K562 (cell line): ENCODE results near the gene ATG12. TPM values are rescaled to one million over a fixed set of nuclear protein-coding genes. Genes with fewer than 3 reads are reported as not detected.

Experiments
- FIP1L1 ChIP-seq: fragments of 200-400 bp; formaldehyde crosslinking; IDR thresholded peaks from 2 replicates; pipeline ENCODE4 v1.6.1; 2018; ENCODE audit warnings: mild to moderate bottlenecking, low read depth, low read length; ENCODE audit not compliant: poor library complexity, severe bottlenecking
- HNRNPH1 ChIP-seq: fragments of 200-400 bp; formaldehyde crosslinking; optimal IDR thresholded peaks from 2 replicates; pipeline ENCODE3; 2017; ENCODE audit warnings: low read depth, mild to moderate bottlenecking, low read length, moderate library complexity
- JUND ChIP-seq, 2 experiments: IDR thresholded peaks; 2 replicates in 1 of 2; 3 replicates in 1 of 2; pipeline ENCODE4 v1.6.1; 2011; ENCODE audit warnings: borderline replicate concordance in 2 of 2, low read depth in 2 of 2, low read length in 2 of 2, improper control_type of control experiment in 1 of 2, missing biosample characterization in 1 of 2, missing genetic modification characterization in 1 of 2, missing genetic modification reagents in 1 of 2
- KDM2B ChIP-seq: fragments of 250-450 bp; sonication (Bioruptor Pico); IDR thresholded peaks from 2 replicates; pipeline ENCODE4 v1.8.0; 2021; ENCODE audit warnings: mild to moderate bottlenecking, moderate library complexity
- PTTG1 ChIP-seq: fragments of 450-650 bp; IDR thresholded peaks from 2 replicates; pipeline ENCODE4 v1.6.1; 2016; ENCODE audit warnings: low read depth, mild to moderate bottlenecking, missing genetic modification characterization, missing compliant biosample characterization
- ZNF23 ChIP-seq: fragments of 250-450 bp; sonication (Bioruptor Pico); IDR thresholded peaks from 2 replicates; pipeline ENCODE4 v1.4.0; 2020; ENCODE audit warnings: mild to moderate bottlenecking
- ZNF239 ChIP-seq: fragments of 250-450 bp; sonication (Bioruptor Pico); IDR thresholded peaks from 2 replicates; pipeline ENCODE4 v1.4.0; 2020; ENCODE audit warnings: mild to moderate bottlenecking
- polyA plus RNA-seq, 8 experiments: library from polyadenylated mRNA; depleted of rRNA in 4 of 8; stranded (reverse) in 5 of 8; unstranded in 3 of 8; fragments of >200 nt; fragmentation: Nextera tagmentation in 2 of 8; fragmentation: Illumina TruSeq in 1 of 8; extraction: Ambion mirVana in 2 of 8; extraction: Trizol in 1 of 8; gene quantifications; 2 replicates each; pipeline versions ENCODE4 v1.2.1 to v1.2.3, GENCODE V29; 2011 to 2014; ENCODE audit warnings: inconsistent platforms in 1 of 8, missing spikeins in 1 of 8
- total RNA-seq, 7 experiments: library from RNA; depleted of rRNA in 6 of 7; stranded (reverse); fragments of >200 nt in 6 of 7; fragmentation: Illumina TruSeq in 2 of 7; extraction: Trizol in 2 of 7; gene quantifications; 2 replicates each; pipeline versions ENCODE4 v1.2.1 to v1.2.3, GENCODE V29; 2011 to 2021; ENCODE audit warnings: low replicate concordance in 1 of 7
- TF ChIP-seq, protein P1 (sequence below): fragments of 200-800 bp; sonication (Bioruptor generic); IDR thresholded peaks from 2 replicates; pipeline ENCODE4 v1.6.1; 2017; ENCODE audit warnings: missing genetic modification characterization, missing compliant biosample characterization
- TF ChIP-seq, protein P2 (sequence below), 3 experiments: IDR thresholded peaks in 2 of 3; conservative IDR thresholded peaks in 1 of 3; 2 replicates each; pipeline ENCODE4 v1.5.1; 2011 to 2012; ENCODE audit warnings: low read length in 3 of 3, mild to moderate bottlenecking in 3 of 3, control low read depth in 2 of 3, improper control_type of control experiment in 1 of 3, inconsistent platforms in 1 of 3, low read depth in 1 of 3, mixed read lengths in 1 of 3, moderate library complexity in 1 of 3; ENCODE audit not compliant: insufficient read depth in 2 of 3
- TF ChIP-seq, protein P3 (sequence below): fragments of 450-650 bp; IDR thresholded peaks from 2 replicates; pipeline ENCODE4 v1.6.1; 2017; ENCODE audit warnings: antibody characterized with exemption
- TF ChIP-seq, protein P4 (sequence below): conservative IDR thresholded peaks from 2 replicates; pipeline ENCODE4 v1.6.1; 2011; ENCODE audit warnings: low read depth, mild to moderate bottlenecking, low read length; ENCODE audit not compliant: control insufficient read depth
- TF ChIP-seq, protein P5 (sequence below): fragments of 250-450 bp; sonication (Bioruptor Pico); IDR thresholded peaks from 2 replicates; pipeline ENCODE4 v1.4.0; 2020
- TF ChIP-seq, protein P6 (sequence below): fragments of 250-450 bp; sonication (Bioruptor Pico); IDR thresholded peaks from 2 replicates; pipeline ENCODE4 v1.5.0; 2021; ENCODE audit warnings: mild to moderate bottlenecking, moderate library complexity

Gene ATG12
- total and polyA plus RNA-seq, 9 of the 15 experiments (the other 6 are each of a cell fraction or from before 2014, with no cell fraction given) = 21.6 to 132 (median 61.3) TPM

DNA sequence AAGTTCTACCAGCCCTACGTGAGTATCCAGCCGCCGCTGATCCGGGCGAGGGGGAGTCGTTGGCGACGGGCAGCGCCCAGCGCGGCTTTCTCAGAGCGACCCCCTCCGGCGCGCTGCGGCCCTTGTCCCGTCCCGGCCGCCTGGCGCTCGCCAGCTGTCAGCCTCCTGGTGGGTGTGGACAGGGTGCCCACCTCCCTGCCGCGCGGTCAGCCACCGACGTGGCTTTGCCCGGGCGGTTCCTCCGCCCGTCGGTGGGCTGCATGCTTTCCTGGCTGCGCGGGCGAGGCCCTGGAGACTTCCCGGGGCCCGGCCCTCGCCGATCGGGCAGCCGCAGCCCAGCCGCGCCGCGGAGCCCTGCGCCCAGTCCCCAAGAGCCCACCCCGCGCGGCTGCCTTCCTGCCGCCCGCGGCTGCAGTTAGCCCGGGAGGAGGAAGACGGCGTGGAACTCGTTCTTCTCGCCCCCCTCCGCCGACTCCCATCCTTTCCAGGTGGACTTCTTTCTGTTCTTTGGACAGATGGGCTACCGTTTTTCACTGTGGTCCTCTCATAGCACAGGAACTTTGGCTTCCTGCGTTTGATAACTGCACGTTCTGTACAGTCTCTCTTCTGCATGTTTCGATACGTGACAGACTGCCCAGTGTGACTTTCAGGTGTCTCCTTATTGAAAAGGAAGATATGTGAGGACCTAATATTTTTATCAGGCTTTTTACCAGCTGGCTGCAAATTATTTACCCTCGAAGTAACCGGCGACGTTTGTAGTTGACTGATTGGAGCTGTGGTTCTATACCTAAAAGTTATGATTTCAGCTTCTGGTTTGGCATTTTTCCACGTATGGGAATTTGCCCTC is 947 bp upstream of the ATG12 start (continued):
- TF ChIP-seq, protein P1, sequence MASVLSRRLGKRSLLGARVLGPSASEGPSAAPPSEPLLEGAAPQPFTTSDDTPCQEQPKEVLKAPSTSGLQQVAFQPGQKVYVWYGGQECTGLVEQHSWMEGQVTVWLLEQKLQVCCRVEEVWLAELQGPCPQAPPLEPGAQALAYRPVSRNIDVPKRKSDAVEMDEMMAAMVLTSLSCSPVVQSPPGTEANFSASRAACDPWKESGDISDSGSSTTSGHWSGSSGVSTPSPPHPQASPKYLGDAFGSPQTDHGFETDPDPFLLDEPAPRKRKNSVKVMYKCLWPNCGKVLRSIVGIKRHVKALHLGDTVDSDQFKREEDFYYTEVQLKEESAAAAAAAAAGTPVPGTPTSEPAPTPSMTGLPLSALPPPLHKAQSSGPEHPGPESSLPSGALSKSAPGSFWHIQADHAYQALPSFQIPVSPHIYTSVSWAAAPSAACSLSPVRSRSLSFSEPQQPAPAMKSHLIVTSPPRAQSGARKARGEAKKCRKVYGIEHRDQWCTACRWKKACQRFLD (CRISPR knock-in tag) = no peak
- TF ChIP-seq, protein P2, sequence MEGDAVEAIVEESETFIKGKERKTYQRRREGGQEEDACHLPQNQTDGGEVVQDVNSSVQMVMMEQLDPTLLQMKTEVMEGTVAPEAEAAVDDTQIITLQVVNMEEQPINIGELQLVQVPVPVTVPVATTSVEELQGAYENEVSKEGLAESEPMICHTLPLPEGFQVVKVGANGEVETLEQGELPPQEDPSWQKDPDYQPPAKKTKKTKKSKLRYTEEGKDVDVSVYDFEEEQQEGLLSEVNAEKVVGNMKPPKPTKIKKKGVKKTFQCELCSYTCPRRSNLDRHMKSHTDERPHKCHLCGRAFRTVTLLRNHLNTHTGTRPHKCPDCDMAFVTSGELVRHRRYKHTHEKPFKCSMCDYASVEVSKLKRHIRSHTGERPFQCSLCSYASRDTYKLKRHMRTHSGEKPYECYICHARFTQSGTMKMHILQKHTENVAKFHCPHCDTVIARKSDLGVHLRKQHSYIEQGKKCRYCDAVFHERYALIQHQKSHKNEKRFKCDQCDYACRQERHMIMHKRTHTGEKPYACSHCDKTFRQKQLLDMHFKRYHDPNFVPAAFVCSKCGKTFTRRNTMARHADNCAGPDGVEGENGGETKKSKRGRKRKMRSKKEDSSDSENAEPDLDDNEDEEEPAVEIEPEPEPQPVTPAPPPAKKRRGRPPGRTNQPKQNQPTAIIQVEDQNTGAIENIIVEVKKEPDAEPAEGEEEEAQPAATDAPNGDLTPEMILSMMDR (IDR thresholded peaks at IDR 0.05 in 2 of 3, conservative IDR thresholded peaks at IDR 0.05 in 1 of 3; ENCODE audit: insufficient read depth in 2 of 3, low read depth in 1 of 3, low read length in 3 of 3) = peak in 1 of 3 experiments; percentile 34; a peak in 2 of 6 replicates
- TF ChIP-seq ZNF23 (no peak), JUND (IDR thresholded peaks at IDR 0.05; ENCODE audit: borderline replicate concordance, low read depth, low read length) (no peak), JUND (tag; IDR thresholded peaks at IDR 0.05; ENCODE audit: borderline replicate concordance, low read depth, low read length) (no peak), FIP1L1 (peak; percentile 83), ZNF239 (CRISPR knock-in tag) (no peak), KDM2B (CRISPR knock-in tag) (0 out of 2 replicates have a peak, but pooled peaks have one; percentile 70), HNRNPH1 (no peak), PTTG1 (tag) (no peak)
- TF ChIP-seq, protein P3, sequence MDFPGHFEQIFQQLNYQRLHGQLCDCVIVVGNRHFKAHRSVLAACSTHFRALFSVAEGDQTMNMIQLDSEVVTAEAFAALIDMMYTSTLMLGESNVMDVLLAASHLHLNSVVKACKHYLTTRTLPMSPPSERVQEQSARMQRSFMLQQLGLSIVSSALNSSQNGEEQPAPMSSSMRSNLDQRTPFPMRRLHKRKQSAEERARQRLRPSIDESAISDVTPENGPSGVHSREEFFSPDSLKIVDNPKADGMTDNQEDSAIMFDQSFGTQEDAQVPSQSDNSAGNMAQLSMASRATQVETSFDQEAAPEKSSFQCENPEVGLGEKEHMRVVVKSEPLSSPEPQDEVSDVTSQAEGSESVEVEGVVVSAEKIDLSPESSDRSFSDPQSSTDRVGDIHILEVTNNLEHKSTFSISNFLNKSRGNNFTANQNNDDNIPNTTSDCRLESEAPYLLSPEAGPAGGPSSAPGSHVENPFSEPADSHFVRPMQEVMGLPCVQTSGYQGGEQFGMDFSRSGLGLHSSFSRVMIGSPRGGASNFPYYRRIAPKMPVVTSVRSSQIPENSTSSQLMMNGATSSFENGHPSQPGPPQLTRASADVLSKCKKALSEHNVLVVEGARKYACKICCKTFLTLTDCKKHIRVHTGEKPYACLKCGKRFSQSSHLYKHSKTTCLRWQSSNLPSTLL = 0 out of 2 replicates have a peak, but pooled peaks have one; percentile 61
- TF ChIP-seq, protein P4, sequence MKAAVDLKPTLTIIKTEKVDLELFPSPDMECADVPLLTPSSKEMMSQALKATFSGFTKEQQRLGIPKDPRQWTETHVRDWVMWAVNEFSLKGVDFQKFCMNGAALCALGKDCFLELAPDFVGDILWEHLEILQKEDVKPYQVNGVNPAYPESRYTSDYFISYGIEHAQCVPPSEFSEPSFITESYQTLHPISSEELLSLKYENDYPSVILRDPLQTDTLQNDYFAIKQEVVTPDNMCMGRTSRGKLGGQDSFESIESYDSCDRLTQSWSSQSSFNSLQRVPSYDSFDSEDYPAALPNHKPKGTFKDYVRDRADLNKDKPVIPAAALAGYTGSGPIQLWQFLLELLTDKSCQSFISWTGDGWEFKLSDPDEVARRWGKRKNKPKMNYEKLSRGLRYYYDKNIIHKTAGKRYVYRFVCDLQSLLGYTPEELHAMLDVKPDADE = 0 out of 2 replicates have a peak, but pooled peaks have one; percentile 40
- TF ChIP-seq, protein P5, sequence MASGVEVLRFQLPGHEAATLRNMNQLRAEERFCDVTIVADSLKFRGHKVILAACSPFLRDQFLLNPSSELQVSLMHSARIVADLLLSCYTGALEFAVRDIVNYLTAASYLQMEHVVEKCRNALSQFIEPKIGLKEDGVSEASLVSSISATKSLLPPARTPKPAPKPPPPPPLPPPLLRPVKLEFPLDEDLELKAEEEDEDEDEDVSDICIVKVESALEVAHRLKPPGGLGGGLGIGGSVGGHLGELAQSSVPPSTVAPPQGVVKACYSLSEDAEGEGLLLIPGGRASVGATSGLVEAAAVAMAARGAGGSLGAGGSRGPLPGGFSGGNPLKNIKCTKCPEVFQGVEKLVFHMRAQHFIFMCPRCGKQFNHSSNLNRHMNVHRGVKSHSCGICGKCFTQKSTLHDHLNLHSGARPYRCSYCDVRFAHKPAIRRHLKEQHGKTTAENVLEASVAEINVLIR (CRISPR knock-in tag) = no peak
- TF ChIP-seq, protein P6, sequence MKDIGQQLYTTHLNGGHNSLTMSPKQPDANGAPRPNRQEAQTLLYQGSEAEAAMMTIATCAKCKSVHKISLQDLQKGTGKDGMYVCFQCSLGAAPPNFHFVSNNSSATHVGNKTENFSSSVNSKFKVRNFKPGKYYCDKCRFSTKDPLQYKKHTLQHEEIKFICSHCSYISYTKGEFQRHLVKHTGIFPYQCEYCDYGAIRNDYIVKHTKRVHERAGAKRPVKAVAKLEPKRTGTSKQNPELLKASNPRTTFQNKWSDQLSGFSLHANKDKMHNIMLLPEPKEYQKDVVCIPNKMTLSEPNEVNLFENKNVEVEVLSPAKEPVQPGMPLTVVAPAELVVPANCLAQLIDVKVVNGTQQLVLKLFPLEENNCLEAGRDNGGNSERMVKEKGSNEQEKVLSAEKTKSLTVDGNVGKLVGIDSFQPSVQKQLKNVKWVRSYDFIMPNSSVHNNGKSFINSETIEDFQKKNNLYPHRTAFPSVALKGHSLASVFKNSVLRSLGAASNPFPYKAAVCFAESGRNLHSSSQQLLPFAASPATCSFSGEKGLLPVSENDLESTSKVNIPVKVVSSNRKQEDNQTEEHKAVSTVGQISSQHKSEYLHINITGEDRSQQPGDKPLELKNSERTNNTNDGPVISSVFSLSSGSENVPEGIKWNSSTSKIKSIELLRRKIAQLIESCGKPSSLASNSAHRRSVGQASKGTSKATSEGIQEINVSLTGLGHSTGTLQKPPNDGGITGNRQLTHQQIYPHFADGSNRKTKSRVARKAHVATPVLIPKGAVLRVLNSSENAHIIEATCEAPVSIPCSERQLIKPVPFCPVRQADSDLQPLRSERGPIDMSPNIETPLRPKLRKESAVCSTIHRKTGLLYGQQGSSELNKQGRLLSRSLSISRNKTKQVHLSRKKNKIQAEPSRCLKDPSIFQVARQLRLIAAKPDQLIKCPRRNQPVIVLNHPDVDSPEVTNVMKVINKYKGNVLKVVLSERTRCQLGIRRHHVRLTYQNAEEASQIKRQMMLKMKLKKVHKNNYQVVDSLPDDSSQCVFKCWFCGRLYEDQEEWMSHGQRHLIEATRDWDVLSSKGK = no peak
